ENCODE results near the gene PXMP2.

- no peak for TF ChIP-seq ZBTB33 (IDR thresholded peaks at IDR 0.05)
- no peak for TF ChIP-seq FOXA1 (IDR thresholded peaks at IDR 0.05)
- TF ChIP-seq CTCF (IDR thresholded peaks at IDR 0.05; ENCODE audit: low read depth, low read length, missing input control) = no peak
- TF ChIP-seq TAF1 (conservative IDR thresholded peaks at IDR 0.05) = no peak
- TF ChIP-seq YY1 (IDR thresholded peaks at IDR 0.05) = no peak
- no peak for TF ChIP-seq EGR1 (IDR thresholded peaks at IDR 0.05; ENCODE audit: low read depth in 2 of 2)
- no peak for TF ChIP-seq MAX (IDR thresholded peaks at IDR 0.05)
- TF ChIP-seq JUND (IDR thresholded peaks at IDR 0.05) = no peak
- no peak for TF ChIP-seq SP1 (IDR thresholded peaks at IDR 0.05)
- TF ChIP-seq RAD21 (IDR thresholded peaks at IDR 0.05) = no peak
Measured at GRCh38 chr12:132675757-132676432, 11.5 kb upstream of the PXMP2 start.

Measured in liver (tissue), 3 donors.